D721Med (cell line): ENCODE results near the gene PCGF6.

Experiments
- DNase-seq: peaks from one replicate; pipeline ENCODE4 v3.0.0; 2011; ENCODE audit warnings: low spot score; ENCODE audit not compliant: insufficient read length
- FAIRE-seq: peaks from 2 replicates; lab custom pipeline; 2011; peaks lifted over from hg19 to GRCh38; lab: Jason Lieb, UNC
- CTCF ChIP-seq: IDR thresholded peaks from 2 replicates; pipeline ENCODE4 v1.5.1; 2012; ENCODE audit warnings: mild to moderate bottlenecking, control low read depth; ENCODE audit not compliant: insufficient read depth; ENCODE audit errors: missing control alignments

The PCGF6 gene

GRCh38 chr10:103310197-103310596, 40.7 kb downstream of the PCGF6 start:
- FAIRE-seq (no peak), DNase-seq (no peak)
- TF ChIP-seq CTCF = no peak

- no peak for DNase-seq
- TF ChIP-seq CTCF = no peak
- no peak for FAIRE-seq
Measured at GRCh38 chr10:103307594-103307993, 43.3 kb downstream of the PCGF6 start.

GRCh38 chr10:103295374-103296015, 55.4 kb downstream of the PCGF6 start:
- TF ChIP-seq CTCF = no peak
- DNase-seq (no peak), FAIRE-seq (no peak)

GRCh38 chr10:103291588-103291987, 59.4 kb downstream of the PCGF6 start:
- TF ChIP-seq CTCF = no peak
- DNase-seq (no peak), FAIRE-seq (no peak)

GRCh38 chr10:103287992-103288391, 62.9 kb downstream of the PCGF6 start:
- no peak for FAIRE-seq

GRCh38 chr10:103284170-103284569, 66.8 kb downstream of the PCGF6 start:
- no peak for DNase-seq
- no peak for TF ChIP-seq CTCF
- FAIRE-seq = no peak

More at GRCh38 chr10:103287992-103288391, 62.9 kb downstream of the PCGF6 start:
- no peak for DNase-seq
- TF ChIP-seq CTCF = no peak

- DNase-seq (no peak), FAIRE-seq (peak; percentile 64)
- no peak for TF ChIP-seq CTCF
Measured at GRCh38 chr10:103282961-103283360, 68.0 kb downstream of the PCGF6 start.
